HepG2 (cell line): Measurements from ENCODE around the gene KCNH6. TPM values are rescaled to one million over a fixed set of nuclear protein-coding genes. Genes with fewer than 3 reads are reported as not detected.

Source experiments
- ARID3A ChIP-seq: IDR thresholded peaks from 2 replicates; pipeline ENCODE4 v1.6.1; 2012; ENCODE audit warnings: low read depth, low read length, improper control_type of control experiment
- DMAP1 ChIP-seq: IDR thresholded peaks from 2 replicates; pipeline ENCODE4 v1.6.1; 2016
- ELF3 ChIP-seq: IDR thresholded peaks from 2 replicates; pipeline ENCODE4 v1.6.1; 2016; ENCODE audit warnings: missing genetic modification reagents, missing compliant biosample characterization
- FOXC1 ChIP-seq: sonication (generic); formaldehyde crosslinking; IDR thresholded peaks from 2 replicates; pipeline ENCODE4 v1.8.0; 2022; ENCODE audit warnings: mild to moderate bottlenecking, missing genetic modification reagents, borderline replicate concordance
- MAZ ChIP-seq, 2 experiments: sonication (generic) in 1 of 2; formaldehyde crosslinking in 1 of 2; IDR thresholded peaks; 2 replicates each; pipeline versions ENCODE4 v1.5.0 to v1.6.1; 2012 to 2020; ENCODE audit warnings: low read depth in 2 of 2, mild to moderate bottlenecking in 2 of 2, borderline replicate concordance in 1 of 2, improper control_type of control experiment in 1 of 2, low read length in 1 of 2, missing genetic modification reagents in 1 of 2, moderate library complexity in 1 of 2
- MEIS2 ChIP-seq: sonication (generic); formaldehyde crosslinking; IDR thresholded peaks from 2 replicates; pipeline ENCODE4 v1.9.0; 2021; ENCODE audit warnings: mild to moderate bottlenecking, missing genetic modification reagents
- MTA1 ChIP-seq: sonication (generic); formaldehyde crosslinking; IDR thresholded peaks from 2 replicates; pipeline ENCODE4 v1.4.0; 2020; ENCODE audit warnings: missing genetic modification reagents, mild to moderate bottlenecking, borderline replicate concordance
- NFKB2 ChIP-seq: sonication (generic); formaldehyde crosslinking; IDR thresholded peaks from 2 replicates; pipeline ENCODE4 v1.4.0; 2020; ENCODE audit warnings: missing genetic modification reagents, borderline replicate concordance
- NR2F6 ChIP-seq, 2 experiments: IDR thresholded peaks; 2 replicates each; pipeline ENCODE4 v1.6.1; 2016; ENCODE audit warnings: antibody characterized with exemption in 1 of 2, mild to moderate bottlenecking in 1 of 2
- POLR2AphosphoS2 ChIP-seq: IDR thresholded peaks from 2 replicates; pipeline ENCODE4 v1.6.1; 2011; ENCODE audit warnings: low read depth, low read length, improper control_type of control experiment
- SALL1 ChIP-seq: sonication (generic); formaldehyde crosslinking; IDR thresholded peaks from 2 replicates; pipeline ENCODE4 v1.8.0; 2022; ENCODE audit warnings: mild to moderate bottlenecking, missing genetic modification reagents
- SOX13 ChIP-seq, 3 experiments: fragments of 450-650 bp in 1 of 3; sonication (generic) in 1 of 3; formaldehyde crosslinking in 1 of 3; IDR thresholded peaks in 2 of 3; conservative IDR thresholded peaks in 1 of 3; 2 replicates each; pipeline versions ENCODE4 v1.5.0 to v1.6.1; 2016 to 2020; ENCODE audit warnings: antibody characterized with exemption in 1 of 3, mild to moderate bottlenecking in 1 of 3, missing compliant biosample characterization in 1 of 3, missing genetic modification reagents in 1 of 3, moderate library complexity in 1 of 3
- TAF1 ChIP-seq: sonication (generic); formaldehyde crosslinking; IDR thresholded peaks from 2 replicates; pipeline ENCODE4 v1.4.0; 2020; ENCODE audit warnings: missing genetic modification reagents
- TEAD3 ChIP-seq: optimal IDR thresholded peaks from 2 replicates; pipeline ENCODE3; 2016; ENCODE audit warnings: borderline replicate concordance
- UBTF ChIP-seq: sonication (generic); formaldehyde crosslinking; IDR thresholded peaks from 2 replicates; pipeline ENCODE4 v1.4.0; 2020; ENCODE audit warnings: mild to moderate bottlenecking, missing genetic modification reagents
- ZFY ChIP-seq: sonication (generic); formaldehyde crosslinking; IDR thresholded peaks from 2 replicates; pipeline ENCODE4 v1.4.0; 2020; ENCODE audit warnings: missing genetic modification reagents
- ZNF142 ChIP-seq: sonication (generic); formaldehyde crosslinking; IDR thresholded peaks from 2 replicates; pipeline ENCODE4 v1.4.0; 2020; ENCODE audit warnings: missing genetic modification reagents
- ZNF512 ChIP-seq: sonication (generic); formaldehyde crosslinking; IDR thresholded peaks from 2 replicates; pipeline ENCODE4 v1.4.0; 2020; ENCODE audit warnings: mild to moderate bottlenecking, missing genetic modification reagents
- polyA plus RNA-seq, 8 experiments: library from polyadenylated mRNA; depleted of rRNA in 3 of 8; stranded (reverse) in 7 of 8; unstranded in 1 of 8; fragments of >200 nt; fragmentation: Illumina TruSeq in 4 of 8; extraction: Trizol in 4 of 8; gene quantifications; 2 replicates each; pipeline versions ENCODE4 v1.2.1 to v1.2.3, GENCODE V29; 2011 to 2016; ENCODE audit warnings: low read depth in 4 of 8, missing spikeins in 1 of 8, mixed read lengths in 1 of 8; ENCODE audit not compliant: insufficient read depth in 1 of 8
- total RNA-seq, 5 experiments: library from RNA; depleted of rRNA; stranded (reverse); fragments of >200 nt; fragmentation: Illumina TruSeq; extraction: Trizol; gene quantifications; 2 replicates each; pipeline ENCODE4 v1.2.3, GENCODE V29; 2016; ENCODE audit warnings: low read depth in 1 of 5

KCNH6 gene
- total and polyA plus RNA-seq, 2 of the 13 experiments (the other 11 are each of a cell fraction or from before 2014, with no cell fraction given) = 0.05 to 0.18 TPM

- no peak for TF ChIP-seq ARID3A
- peak; percentile 65 for TF ChIP-seq ELF3 (CRISPR knock-in tag)
- TF ChIP-seq ZNF512 = peak; percentile 89
- TF ChIP-seq DMAP1 (CRISPR knock-in tag) = peak; percentile 51; the same call in 1 of the 2 replicates
- no peak for TF ChIP-seq ZNF142
- peak; percentile 63; the same call in 1 of the 2 replicates for TF ChIP-seq UBTF
- TF ChIP-seq TAF1 (CRISPR knock-in tag) = no peak
- TF ChIP-seq ZFY (CRISPR knock-in tag) = no peak
- no peak for TF ChIP-seq SOX13 (IDR thresholded peaks at IDR 0.05)
- TF ChIP-seq SOX13 (CRISPR knock-in tag; conservative IDR thresholded peaks at IDR 0.05 in 1 of 2, IDR thresholded peaks at IDR 0.05 in 1 of 2) = peak in 1 of 2 experiments; percentile 60; a peak in 1 of 4 replicates
- TF ChIP-seq TEAD3 = peak; percentile 92
- TF ChIP-seq NFKB2 (CRISPR knock-in tag) = no peak
- no peak for TF ChIP-seq NR2F6 (IDR thresholded peaks at IDR 0.05)
- TF ChIP-seq NR2F6 (CRISPR knock-in tag; IDR thresholded peaks at IDR 0.05) = no peak
- TF ChIP-seq FOXC1 (CRISPR knock-in tag) = peak; percentile 45; the same call in 1 of the 2 replicates
- TF ChIP-seq SALL1 (CRISPR knock-in tag) = peak; percentile 94
- TF ChIP-seq MTA1 (CRISPR knock-in tag) = peak; percentile 45; the same call in 1 of the 2 replicates
- no peak for TF ChIP-seq POLR2AphosphoS2
- peak; percentile 53; the same call in 1 of the 2 replicates for TF ChIP-seq MEIS2 (CRISPR knock-in tag)
- no peak for TF ChIP-seq MAZ (IDR thresholded peaks at IDR 0.05; ENCODE audit: borderline replicate concordance, low read depth, low read length)
- peak; percentile 43; the same call in 1 of the 2 replicates for TF ChIP-seq MAZ (CRISPR knock-in tag; IDR thresholded peaks at IDR 0.05; ENCODE audit: low read depth)
Observed at GRCh38 chr17:63579633-63580032, 56.5 kb downstream of the KCNH6 start (continued).
